ENCODE results near the gene ESF1.

ESF1 gene

GRCh38 chr20:13671916-13672378, 112.8 kb downstream of the ESF1 start:
- DNase-seq = no peak

GRCh38 chr20:13671512-13671911, 113.2 kb downstream of the ESF1 start:
- DNase-seq = no peak

- no peak for DNase-seq
Measured at GRCh38 chr20:13670160-13670559, 114.6 kb downstream of the ESF1 start.

DNA sequence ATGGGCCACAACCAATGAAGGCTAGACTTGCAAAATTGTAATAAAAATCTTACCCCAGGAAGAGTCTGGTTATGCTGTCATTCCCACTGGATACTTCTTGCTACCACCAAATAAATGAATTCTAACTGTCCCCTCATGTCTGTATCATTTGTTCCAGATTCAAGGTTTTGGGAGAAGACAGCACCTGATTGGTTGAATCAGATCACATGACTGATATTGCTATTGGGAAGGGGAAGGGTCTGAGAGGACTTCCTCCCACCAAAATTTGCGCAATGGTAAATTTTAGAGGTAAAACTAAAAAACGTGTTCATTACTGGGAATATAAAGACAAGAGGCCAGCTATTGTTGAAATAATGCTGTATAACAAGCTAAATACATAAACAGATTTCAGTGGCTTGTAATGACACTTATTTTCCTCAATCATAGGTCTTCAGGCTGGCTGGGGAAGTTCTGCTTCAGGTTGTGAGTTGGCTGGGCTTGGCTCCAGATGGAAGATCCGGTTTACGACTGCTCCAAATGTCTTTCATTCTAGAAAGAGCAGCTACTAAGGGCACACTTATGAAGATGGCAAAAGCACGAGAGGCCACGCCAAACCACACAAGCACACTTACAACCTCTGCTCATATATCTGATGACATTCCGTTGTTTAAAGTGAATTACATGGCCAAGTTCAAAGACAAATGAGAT, 118.9 kb downstream of the ESF1 start:
- DNase-seq = no peak

Data from CD4-positive, alpha-beta T cell treated with Interleukin-12 subunit alpha and Interleukin-12 subunit beta, for 1 hour (primary cell).